Stimulated activated CD4-positive, alpha-beta T cell treated with anti-CD3 and anti-CD28 coated beads, Interleukin-4, amount 100 ng/mL, for 48 hours (primary cell): ENCODE data around the gene TBC1D12.

Experiments
- DNase-seq, 2 donors: peaks; one replicate each; pipeline ENCODE4 v3.0.0-alpha.2; 2020; ENCODE audit warnings: low read depth in 2 of 2

Gene TBC1D12

GRCh38 chr10:94407668-94408067, 5.3 kb downstream of the TBC1D12 start:
- no peak for DNase-seq

GRCh38 chr10:94409021-94409657, 6.8 kb downstream of the TBC1D12 start:
- no peak for DNase-seq

GRCh38 chr10:94411304-94411703, 9.0 kb downstream of the TBC1D12 start:
- DNase-seq: no peak

- DNase-seq: no peak
Observed at GRCh38 chr10:94412449-94412848, 10.1 kb downstream of the TBC1D12 start.

- no peak for DNase-seq
Observed at GRCh38 chr10:94413361-94413760, 11.0 kb downstream of the TBC1D12 start.

- DNase-seq: no peak
Observed at GRCh38 chr10:94416896-94417295, 14.6 kb downstream of the TBC1D12 start.

GRCh38 chr10:94417321-94417720, 15.0 kb downstream of the TBC1D12 start:
- DNase-seq: no peak

- no peak for DNase-seq
Observed at GRCh38 chr10:94420516-94420915, 18.2 kb downstream of the TBC1D12 start.

GRCh38 chr10:94420998-94421528, 18.7 kb downstream of the TBC1D12 start:
- no peak for DNase-seq

- DNase-seq: no peak
Observed at GRCh38 chr10:94423627-94424026, 21.3 kb downstream of the TBC1D12 start.

- DNase-seq: no peak
Observed at GRCh38 chr10:94424714-94425337, 22.5 kb downstream of the TBC1D12 start.

- no peak for DNase-seq
Observed at GRCh38 chr10:94425942-94426341, 23.6 kb downstream of the TBC1D12 start.

- no peak for DNase-seq
Observed at GRCh38 chr10:94427166-94427565, 24.8 kb downstream of the TBC1D12 start.

GRCh38 chr10:94428766-94429707, 26.7 kb downstream of the TBC1D12 start:
- DNase-seq: no peak

GRCh38 chr10:94430701-94431100, 28.4 kb downstream of the TBC1D12 start:
- DNase-seq: no peak

- DNase-seq: no peak
Observed at GRCh38 chr10:94432443-94432842, 30.1 kb downstream of the TBC1D12 start.

- DNase-seq: no peak
Observed at GRCh38 chr10:94439275-94439861, 37.0 kb downstream of the TBC1D12 start.

GRCh38 chr10:94440096-94440495, 37.8 kb downstream of the TBC1D12 start:
- DNase-seq: no peak

GRCh38 chr10:94443047-94443446, 40.7 kb downstream of the TBC1D12 start:
- DNase-seq: no peak

- DNase-seq: no peak
Observed at GRCh38 chr10:94443549-94443948, 41.2 kb downstream of the TBC1D12 start.

GRCh38 chr10:94450782-94451181, 48.4 kb downstream of the TBC1D12 start:
- DNase-seq: no peak
